HS-27A (cell line): Measurements from ENCODE around the gene KRT4.
"Not testable (repeated sequence)": the region's sequence is repeated elsewhere in the genome, so short reads cannot be mapped to it uniquely, and the experiment has no call there.

ENCODE experiments used
- DNase-seq: peaks from one replicate; pipeline ENCODE4 v3.0.0-alpha.2; 2012; ENCODE audit warnings: low read depth, missing footprints

KRT4 gene

DNA sequence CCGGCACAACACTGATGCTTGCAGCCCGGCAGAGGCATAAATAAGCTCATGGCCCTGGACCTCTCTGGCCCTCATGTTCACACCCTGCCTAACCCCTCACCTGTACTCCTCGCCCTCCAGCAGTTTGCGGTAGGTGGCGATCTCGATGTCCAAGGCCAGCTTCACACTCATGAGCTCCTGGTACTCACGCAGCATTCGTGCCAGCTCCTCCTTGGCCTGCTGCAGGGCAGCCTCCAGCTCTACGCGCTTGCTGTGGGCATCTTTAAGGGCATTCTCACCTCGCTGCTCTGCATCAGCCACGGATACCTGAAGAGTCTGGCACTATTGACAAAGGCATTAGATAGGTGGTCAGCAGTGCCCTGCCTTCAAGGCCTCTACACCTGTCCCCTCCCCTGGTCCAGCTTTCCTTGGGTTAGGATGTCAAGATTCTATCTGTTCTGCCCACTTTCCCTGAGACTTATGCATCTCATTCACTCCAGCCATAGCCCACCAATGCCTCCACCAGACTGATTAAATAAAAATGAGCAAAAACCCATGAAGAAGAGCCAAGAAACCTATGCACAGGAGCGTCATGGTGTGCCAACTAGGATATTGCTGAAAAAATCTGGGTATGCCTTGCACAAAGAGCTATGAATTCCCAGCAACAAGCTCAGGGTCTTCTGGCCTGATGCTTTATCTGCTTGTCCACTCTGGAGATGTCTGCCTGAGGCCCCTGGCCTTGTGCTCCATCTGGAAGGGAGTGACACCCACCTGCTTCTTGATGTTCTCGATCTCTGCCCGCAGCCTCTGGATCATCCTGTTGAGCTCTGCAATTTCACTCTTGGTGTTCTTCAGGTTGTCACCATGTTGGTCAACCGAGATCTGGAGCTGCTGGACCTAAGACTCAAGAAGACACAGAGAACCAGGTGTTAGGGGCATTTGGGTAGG, 6.1 kb downstream of the KRT4 start:
- no peak for DNase-seq

DNA sequence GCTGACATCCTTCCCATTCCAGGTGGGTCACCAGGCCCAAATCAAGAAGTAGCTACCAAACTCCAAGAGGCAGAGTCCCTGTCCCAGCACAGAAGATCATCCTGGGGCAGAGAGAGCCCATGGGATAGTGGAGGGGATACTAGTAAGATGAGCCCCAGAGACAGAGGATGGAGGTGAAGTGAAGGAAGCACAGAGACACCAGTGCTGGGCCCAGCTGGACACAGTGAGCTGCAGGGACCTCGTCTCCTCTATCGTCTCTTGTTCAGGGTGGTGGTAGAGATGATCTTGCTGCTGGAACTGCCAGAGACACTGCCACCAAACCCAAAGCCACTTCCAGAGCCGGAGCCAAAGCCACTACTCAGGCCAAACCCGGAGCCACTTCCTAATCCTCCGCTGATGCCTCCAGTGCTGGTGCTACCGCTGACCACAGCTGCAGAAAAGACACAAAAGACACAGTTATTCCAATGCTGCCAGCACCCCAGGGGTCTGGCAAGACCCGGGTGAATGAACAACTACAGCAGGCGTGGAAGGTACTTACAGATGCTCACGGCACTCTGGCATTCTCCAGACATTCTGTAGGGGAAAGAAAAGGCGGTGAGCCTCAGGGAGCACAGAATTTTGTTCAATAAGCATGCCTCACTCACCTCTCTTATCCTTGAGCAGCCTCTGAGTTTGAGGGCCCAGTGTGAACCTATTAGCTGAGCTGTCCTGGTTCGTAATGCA, 6.9 kb downstream of the KRT4 start:
- DNase-seq: no peak

- no peak for DNase-seq
Observed at GRCh38 chr12:52806169-52806811, 7.6 kb downstream of the KRT4 start.

GRCh38 chr12:52805739-52806138, 8.2 kb downstream of the KRT4 start:
- no peak for DNase-seq

GRCh38 chr12:52805000-52805399, 8.9 kb downstream of the KRT4 start:
- DNase-seq: no peak

DNA sequence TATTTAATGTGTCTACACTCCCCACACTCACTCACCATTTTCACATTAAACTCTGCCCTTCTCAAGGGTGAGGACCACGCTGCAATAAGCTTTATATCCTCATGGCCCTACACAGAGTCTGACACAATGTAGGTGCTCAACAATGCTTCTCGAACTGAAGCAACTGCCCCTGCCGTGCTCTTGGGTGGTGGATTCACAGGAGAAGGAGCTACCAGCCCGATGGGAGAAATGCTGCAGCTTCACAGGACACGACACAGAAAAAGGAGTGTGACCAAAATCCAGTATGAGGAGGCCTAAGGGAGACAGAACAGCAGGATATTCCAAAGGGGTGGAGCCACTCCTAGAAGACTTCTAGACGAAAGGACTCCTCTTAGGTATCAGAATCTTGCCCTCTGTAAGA, 11.5 kb downstream of the KRT4 start:
- DNase-seq: no peak

- DNase-seq: no peak
Observed at GRCh38 chr12:52801773-52802172, 12.1 kb downstream of the KRT4 start.

- DNase-seq: no peak
Observed at GRCh38 chr12:52800259-52800917, 13.5 kb downstream of the KRT4 start.

DNA sequence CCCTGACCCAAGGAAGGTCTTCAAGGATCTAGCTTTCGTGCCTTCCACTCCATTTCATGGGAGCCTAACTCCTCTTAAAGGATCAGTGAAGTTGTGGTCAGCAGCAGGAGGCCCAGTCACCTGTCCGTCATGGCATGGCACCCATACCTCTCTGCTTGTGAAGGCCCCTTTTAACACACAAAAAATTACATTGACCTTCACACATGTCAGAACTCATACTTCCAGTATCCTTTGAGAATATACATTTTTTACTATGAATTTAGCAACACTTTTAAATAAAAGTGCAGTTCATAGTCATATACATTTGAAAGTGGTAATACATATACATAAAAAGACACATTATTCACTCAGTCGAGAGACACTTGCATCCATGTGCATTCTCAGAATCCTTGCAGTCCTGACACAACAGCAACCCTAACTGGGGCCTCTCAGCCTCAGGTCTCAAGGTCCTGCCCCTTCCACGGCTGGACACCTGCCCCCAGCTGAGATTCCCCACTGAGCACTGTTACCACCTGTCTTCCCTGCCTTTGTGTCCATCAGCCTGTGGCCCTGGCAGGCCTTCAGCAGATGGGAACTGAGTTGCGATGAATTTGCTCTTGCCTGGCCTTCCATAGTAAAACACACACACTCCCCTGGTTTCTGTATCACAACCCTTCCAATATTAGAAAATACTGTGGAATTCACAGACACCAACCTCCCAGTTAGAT, 14.3 kb downstream of the KRT4 start:
- DNase-seq: no peak

- DNase-seq: peak; percentile 60
Observed at GRCh38 chr12:52798671-52799504, 15.0 kb downstream of the KRT4 start.

GRCh38 chr12:52798003-52798670, 15.8 kb downstream of the KRT4 start:
- DNase-seq: peak; percentile 40

GRCh38 chr12:52797529-52797894, 16.4 kb downstream of the KRT4 start:
- DNase-seq: no peak

- DNase-seq: no peak
Observed at GRCh38 chr12:52796839-52797528, 16.9 kb downstream of the KRT4 start.

GRCh38 chr12:52796429-52796794, 17.5 kb downstream of the KRT4 start:
- no peak for DNase-seq

DNA sequence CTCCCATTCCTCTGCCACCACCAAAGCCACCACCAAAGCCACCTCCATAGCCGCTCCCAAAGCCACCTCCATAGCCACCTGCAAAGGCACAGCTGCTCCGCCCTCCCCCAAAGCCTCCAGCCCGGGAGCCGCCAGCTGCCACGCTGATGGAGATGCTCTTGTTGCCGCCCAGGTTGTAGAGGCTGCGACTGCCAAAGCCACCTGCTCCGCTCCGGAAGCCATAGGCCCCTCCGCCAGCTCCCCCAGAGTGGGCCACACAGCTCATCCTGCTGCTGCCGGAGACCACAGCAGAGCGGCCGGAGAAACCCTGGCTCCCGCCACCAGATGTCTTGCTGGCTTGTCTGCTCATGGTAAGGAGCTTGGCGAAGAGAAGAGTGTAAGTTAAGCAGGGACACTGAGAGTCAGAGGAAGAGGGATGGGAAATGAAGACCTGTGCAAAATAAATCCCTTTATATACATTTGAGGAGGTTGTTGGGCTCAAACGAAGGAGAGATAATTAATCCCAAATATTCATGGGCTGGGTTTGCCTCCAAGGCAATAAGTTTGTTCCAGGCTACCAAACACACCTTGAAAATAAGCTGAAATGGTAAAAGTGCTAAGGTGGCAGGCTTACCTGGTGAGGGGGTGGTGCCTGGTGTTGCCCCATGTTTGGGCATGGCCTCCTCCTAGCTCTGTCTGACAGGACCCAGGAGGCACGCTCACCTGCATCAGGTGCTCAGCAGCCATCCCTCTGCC, 18.1 kb downstream of the KRT4 start, which contains the start of gene KRT3:
KRT3 (minus strand) TSS at position 424 of the 735 bp plus-strand sequence; CDS start at position 349, 75 bp downstream.
- no peak for DNase-seq

GRCh38 chr12:52795332-52795674, 18.6 kb downstream of the KRT4 start:
- DNase-seq: not testable (repeated sequence)

DNA sequence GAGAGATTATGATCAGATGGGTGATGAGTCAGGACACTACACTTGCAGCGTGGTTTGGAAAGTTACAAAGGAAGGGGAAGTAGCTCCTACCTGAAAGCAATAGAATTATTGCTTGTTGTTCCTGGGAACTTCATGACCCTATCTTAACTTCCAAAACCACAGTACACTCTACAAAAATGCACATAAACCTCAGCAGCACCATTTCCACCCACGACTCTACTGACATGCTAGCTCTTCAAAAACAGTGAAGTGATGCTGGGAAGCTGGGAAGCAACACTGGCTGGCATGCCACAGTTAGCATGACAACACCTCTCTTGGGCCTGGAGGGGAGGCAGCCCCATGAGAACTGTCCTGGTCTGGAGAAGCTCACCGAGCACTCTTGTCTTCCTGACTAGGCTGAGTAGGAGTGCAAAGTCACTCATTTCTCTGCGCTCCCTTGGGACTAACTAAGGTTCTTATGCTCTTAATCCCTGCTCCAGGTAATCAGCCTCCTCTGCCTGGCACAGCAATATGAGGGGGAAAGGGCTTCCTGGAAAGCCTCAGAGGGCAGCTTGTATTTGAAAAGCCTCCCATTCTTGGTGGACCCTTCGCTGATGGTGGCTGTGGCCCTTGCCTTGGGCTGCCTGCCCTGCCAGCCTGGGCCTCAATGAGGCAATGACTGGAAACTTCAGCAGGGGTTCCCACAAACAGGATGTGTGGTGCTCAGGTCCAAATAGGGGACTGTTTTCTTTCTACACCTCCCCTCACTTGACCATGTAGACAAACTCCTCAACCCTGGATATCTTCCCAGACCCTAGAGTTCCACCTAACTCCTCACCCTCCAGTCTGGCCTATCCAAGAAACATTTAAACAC, 19.2 kb downstream of the KRT4 start:
- no peak for DNase-seq
